ENCODE data around the gene NIPAL4.

NIPAL4 gene

GRCh38 chr5:157518963-157519362, 59.0 kb downstream of the NIPAL4 start:
- DNase-seq = no peak

- DNase-seq = no peak
Measured at GRCh38 chr5:157519579-157520253, 59.7 kb downstream of the NIPAL4 start.

- DNase-seq = no peak
Measured at GRCh38 chr5:157520911-157521703, 61.1 kb downstream of the NIPAL4 start.

GRCh38 chr5:157521704-157522029, 61.7 kb downstream of the NIPAL4 start:
- no peak for DNase-seq

- no peak for DNase-seq
Measured at GRCh38 chr5:157523976-157524375, 64.0 kb downstream of the NIPAL4 start.
